OCI-M2 (cell line): ENCODE data around the gene COL4A6.
"Not testable (repeated sequence)": the region's sequence is repeated elsewhere in the genome, so short reads cannot be mapped to it uniquely, and the experiment has no call there.

ENCODE experiments used
- DNase-seq: peaks from one replicate; lab custom pipeline; 2025; ENCODE audit not compliant: unreplicated experiment; lab: John Stamatoyannopoulos, UW

The COL4A6 gene

DNA sequence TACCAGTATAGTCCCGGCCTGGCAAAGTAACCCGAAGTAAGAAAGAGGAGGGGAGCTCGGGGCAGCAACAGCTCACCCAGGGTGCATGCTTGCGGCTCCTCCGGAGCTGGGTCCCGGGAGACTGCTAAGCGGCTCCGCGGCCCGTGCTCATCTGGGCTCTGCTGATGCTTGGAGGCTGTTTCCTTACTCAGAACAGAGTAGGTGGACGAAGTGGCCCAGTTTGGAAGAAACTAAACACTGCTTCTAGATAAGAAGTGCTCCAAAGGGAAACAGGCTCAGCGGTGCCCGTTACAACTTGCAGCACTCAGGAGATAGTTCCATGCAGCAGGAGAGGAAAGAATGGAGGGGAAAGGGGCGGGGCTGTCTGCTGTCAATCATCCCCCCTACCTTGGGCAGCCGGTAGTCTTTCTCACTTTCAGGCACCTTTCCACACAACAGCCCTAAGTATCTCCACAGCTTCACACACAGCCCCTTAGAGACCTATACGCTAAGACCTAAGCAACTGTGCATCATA lies at the start of gene COL4A6:
Gene COL4A6 (minus strand): TSS at position 313 of the 514 bp plus-strand sequence. CDS start 226 bp downstream, at position 87.
- no peak for DNase-seq

DNA sequence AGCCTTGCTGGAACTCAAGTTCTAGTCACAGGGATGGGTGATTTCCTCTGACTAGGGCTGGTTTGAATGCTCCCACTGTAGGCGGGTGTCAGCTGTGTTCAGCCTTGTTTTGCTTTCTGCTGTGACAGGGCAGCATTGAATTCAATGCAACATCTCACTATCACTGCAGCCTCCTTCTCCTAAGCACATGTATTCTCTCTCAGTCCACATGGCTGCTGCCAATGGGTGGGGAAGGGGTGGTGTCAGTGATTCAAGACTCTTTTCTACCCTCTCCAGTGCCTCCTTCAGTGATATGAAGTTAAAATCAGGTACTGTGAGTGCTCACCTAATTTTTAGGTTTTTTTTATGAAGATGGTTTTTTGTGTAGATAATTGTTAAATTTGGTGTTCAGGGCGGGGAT lies 47.7 kb upstream of the COL4A6 start:
- DNase-seq: no peak

GRCh38 chrX:108484251-108484650 lies 46.0 kb upstream of the COL4A6 start:
- no peak for DNase-seq

DNA sequence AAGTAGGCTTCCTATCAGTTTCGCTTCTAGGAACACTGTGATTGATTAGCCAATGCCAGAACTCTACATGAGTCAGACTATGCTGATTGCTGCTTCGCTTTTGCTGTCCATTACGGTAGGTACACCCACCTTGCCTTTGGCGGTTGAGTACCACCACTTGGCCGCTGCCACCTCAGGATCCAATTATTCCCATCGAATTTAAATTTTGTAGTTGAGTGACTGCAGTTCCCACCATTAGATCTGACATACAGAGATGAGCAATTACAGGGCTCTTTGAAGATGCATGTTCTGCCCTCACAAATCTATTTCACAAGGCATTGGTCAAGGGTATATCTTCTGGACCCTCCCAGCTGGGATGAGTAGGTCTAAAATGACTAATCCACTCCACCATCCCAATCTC lies 43.3 kb upstream of the COL4A6 start:
- DNase-seq: not testable (repeated sequence)

DNA sequence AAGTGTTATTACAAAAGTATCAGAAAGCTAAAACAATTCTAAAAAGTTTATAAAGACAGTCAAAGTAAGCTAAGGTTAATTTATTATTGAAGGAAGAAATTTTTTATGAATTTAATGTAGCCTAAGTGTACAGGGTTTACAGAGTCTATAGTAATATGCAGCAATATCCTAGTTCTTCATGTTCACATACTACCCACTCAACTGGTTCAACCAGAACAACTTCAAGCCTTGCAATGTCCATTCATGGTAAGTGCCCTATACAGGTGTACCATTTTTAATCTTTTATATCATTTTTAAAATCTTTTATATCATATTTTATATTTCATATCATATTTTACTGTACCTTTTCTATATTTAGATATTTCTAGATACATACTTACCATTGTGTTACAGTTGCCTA lies 35.8 kb upstream of the COL4A6 start:
- no peak for DNase-seq

GRCh38 chrX:108468486-108468885 lies 30.3 kb upstream of the COL4A6 start:
- no peak for DNase-seq

DNA sequence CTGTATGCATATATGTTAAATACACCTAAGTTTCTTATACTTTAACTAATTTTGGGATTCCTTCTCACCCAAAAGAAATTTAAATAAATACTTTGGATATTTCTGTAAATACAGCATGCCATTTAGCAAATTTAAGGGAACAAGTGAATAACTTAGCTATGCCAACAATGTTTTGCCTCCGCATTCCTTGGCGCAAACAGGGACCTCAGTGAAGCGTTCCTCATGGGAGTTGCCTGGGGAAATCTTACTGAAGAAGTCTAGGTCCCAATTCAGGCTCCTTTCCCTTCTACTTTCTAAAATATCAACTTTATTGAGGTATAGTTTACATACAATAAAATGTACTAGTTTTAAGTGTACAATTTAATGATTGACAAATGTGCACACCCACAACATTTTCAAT lies 26.4 kb upstream of the COL4A6 start:
- DNase-seq: no peak

DNA sequence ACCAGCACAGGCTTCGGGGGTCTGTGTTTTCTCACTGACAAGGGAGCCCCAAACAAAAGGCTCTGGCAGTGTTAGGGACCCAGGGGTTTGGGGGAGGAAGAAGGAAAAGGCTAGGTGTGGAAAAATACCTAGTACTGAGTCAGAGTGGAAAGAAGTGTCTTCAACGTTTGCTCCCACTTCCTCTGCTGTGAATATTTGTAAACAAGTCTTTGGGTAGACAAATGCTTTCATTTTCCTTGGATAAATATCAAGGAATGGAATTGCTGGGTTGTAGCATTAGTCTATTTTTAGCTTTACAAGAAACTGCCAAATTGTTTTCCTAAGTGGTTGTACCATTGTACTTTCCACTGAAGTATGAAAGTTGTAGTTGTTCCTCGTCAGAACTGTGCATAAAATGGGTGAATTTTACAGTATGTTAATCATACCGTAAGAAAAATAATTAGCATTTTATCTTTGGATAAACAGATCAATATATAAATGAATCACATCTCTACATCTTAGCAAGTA lies 18.8 kb upstream of the COL4A6 start:
- no peak for DNase-seq

GRCh38 chrX:108453841-108454240 lies 15.6 kb upstream of the COL4A6 start:
- no peak for DNase-seq

GRCh38 chrX:108447303-108447702 lies 9.1 kb upstream of the COL4A6 start:
- no peak for DNase-seq

GRCh38 chrX:108442901-108443464 lies 4.8 kb upstream of the COL4A6 start:
- no peak for DNase-seq

DNA sequence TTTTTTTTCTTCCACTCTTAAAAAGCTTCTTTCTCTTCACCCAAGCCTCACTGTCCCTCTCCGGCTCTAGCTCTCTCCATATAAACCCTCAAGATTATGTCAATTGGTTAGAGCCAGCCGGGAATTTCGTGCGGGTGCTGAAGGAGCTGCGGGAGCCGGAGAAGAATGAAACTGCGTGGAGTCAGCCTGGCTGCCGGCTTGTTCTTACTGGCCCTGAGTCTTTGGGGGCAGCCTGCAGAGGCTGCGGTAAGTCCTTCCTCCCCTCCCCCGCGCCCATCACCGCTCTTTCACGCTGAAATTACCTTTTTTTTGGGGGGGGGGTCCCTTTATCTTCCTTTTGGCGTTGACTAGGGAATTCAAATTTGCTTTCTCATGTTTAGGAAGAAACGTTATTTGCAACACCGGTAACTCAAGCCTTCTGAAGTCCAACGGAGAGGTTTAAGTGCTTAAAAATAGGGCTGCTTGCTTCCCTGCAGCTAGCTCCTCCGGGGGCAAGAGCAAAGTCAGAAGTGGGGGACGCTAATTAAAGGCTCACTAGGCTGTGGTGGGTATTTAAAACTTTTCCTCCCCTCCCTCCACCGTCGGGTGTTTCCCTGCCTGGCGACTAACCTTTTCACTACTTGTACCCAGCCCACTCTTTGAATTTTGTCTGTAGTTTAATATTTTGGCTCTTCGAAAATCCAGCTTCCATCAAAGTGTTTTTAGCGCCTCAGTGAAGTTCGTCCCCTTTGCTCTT lies 1.9 kb upstream of the COL4A6 start:
- no peak for DNase-seq

DNA sequence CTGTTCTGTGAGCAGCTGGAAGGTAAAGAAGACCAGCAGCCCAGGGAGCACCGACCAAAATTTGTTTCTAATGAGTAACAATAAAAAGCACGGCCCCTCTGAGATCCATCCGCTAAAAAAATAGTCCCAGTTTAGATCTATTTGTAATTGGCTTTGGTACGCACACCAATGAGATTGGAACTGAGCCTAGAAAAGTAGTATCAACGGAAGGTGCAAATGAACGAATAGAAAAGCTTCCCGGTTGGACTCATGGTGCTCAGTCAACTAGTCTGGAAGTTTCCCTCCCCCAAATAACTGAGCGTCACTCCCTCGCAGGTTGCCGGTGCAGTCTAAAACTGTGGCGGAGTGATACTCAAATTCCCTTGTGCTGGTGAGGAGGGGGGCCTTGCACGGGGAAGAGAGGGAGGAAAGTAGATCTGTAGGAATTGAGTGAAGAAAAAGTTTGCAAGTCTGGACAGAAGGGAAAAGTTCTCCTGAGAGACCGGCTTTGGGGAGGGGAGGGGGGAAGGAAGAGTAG lies 1.3 kb upstream of the COL4A6 start, which contains the start of gene COL4A5:
Gene COL4A5 (plus strand): TSS at position 413 of the 517 bp plus-strand sequence. CDS start 288 bp downstream, outside the sequence.
- DNase-seq: peak; percentile 1

- DNase-seq: no peak
Observed at GRCh38 chrX:108437349-108438109, 693 bp downstream of the COL4A6 start.

GRCh38 chrX:108435261-108435660 lies 3.0 kb downstream of the COL4A6 start:
- no peak for DNase-seq

DNA sequence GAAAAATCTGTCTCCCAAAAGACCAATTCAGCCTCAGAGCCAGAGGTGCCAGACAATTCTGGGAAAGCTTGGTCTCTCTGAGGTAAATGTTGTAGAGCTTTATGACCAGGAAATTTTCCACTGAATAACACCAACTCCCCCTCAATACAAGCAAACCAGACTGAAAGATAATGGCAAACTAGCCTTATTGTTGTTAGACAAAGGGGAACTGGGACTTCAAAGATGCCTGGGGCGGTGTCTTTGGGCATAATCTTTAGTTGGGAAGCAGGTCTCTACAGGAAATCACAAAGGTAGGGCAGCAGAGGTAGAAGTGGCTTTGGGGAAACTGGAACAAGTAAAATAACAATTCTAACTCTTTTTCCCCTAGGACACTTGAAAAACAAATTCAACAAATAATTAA lies 12.0 kb downstream of the COL4A6 start:
- no peak for DNase-seq

DNA sequence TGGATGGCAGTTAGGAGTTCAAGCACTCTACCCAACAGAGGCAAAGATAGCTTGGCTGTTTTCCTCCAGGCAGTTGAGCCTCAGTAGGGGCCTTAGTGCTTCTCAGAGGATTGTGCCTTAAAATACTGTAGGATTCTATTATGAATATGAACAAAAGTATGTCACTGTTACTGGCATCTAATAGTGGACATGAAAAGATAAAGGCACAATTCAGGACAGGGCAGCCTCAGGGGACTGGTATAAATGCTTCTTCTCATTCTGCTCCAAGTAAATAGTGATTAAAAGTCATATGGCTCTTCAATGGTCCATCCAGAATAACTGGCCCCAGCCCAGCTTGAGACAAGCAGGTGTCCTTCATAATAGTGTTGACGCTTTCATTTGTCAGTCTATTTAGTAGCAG lies 17.7 kb downstream of the COL4A6 start:
- DNase-seq: no peak

GRCh38 chrX:108419401-108419800 lies 18.8 kb downstream of the COL4A6 start:
- DNase-seq: no peak

DNA sequence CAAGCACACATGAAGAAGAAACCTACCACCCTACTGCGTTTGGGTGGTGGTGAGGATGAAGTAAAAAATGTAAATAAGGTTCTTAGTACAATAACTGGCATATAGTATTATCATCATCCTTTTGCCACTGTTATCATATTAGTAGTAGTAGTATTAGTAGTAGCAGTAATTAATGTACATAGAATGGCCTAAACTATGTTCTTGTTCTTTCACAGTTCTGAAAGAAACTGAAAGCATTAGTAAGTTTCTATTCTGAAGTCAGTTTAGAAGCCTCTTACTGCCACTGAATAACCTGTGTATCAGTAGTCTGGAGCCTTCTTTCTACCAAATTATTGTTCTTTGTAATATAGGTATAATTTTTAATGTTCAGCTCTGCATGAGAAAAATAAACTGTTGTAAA lies 21.0 kb downstream of the COL4A6 start:
- no peak for DNase-seq

- no peak for DNase-seq
Observed at GRCh38 chrX:108415891-108416290, 22.3 kb downstream of the COL4A6 start.

GRCh38 chrX:108415146-108415545 lies 23.1 kb downstream of the COL4A6 start:
- no peak for DNase-seq
